Measurements from ENCODE around the gene SNTB2. TPM values are rescaled to one million over a fixed set of nuclear protein-coding genes. Genes with fewer than 3 reads are reported as not detected.

The SNTB2 gene
- total and polyA plus RNA-seq, 9 of the 15 experiments (the other 6 are each of a cell fraction or from before 2014, with no cell fraction given): 1.2 to 13.7 (median 5.7) TPM

GRCh38 chr16:69320740-69321073 lies 133.7 kb downstream of the SNTB2 start:
- peaks cover 93% of the 10 kb centered on the region for H3K36me3 ChIP-seq (ENCODE audit: control insufficient read depth, insufficient read depth, low read length)
- ChIA-PET POLR2A (no interaction called here), CTCF (ENCODE audit: low intra/inter-chr PET ratio) (no interaction called here)
- ATAC-seq: no peak
- no peak overlapping the region for H3K27ac ChIP-seq (ENCODE audit: extremely low read depth, low read depth, low read length)
- no peak overlapping the region for H3K4me3 ChIP-seq
- no peaks in the 10 kb centered on the region for H3K27me3 ChIP-seq (ENCODE audit: control insufficient read depth in 2 of 2, insufficient read depth in 2 of 2, low read length in 2 of 2)
- no peak overlapping the region; a peak in 1 of 4 replicates for H3K9ac ChIP-seq (ENCODE audit: insufficient read depth in 1 of 2, low read depth in 2 of 2, low read length in 2 of 2)
- in situ Hi-C loops (cut with MboI) (no loop called here), intact Hi-C loops (cut with micrococcal nuclease) (no loop called here)
- H3K9me1 ChIP-seq (ENCODE audit: control insufficient read depth, insufficient read depth, low read length): no peaks in the 10 kb centered on the region
- no peak overlapping the region for H3K4me2 ChIP-seq (ENCODE audit: insufficient read depth, low read length)
- no peak for DNase-seq (ENCODE audit: extremely low read depth in 1 of 4, low spot score in 3 of 4)
- peaks cover 2 to 34% of the 10 kb centered on the region in 2 experiments; a peak in 4 of 5 replicates for H3K4me1 ChIP-seq (replicated peaks in 1 of 2; ENCODE audit: control insufficient read depth in 2 of 2, insufficient read depth in 2 of 2, low read length in 2 of 2)
- WGBS (ENCODE audit: insufficient coverage, low coverage, missing lambda C conversion rate): 93% methylated on average over 13 of the region's 13 CpGs
- BruUV-seq (replicated peaks): no TSS peak
- H3K9me3 ChIP-seq (replicated peaks; ENCODE audit: control insufficient read depth, insufficient read depth, low read depth, low read length): no peaks in the 10 kb centered on the region
- no peak for FAIRE-seq
- peaks cover 17% of the 10 kb centered on the region; the same call in 1 of the 2 replicates for H4K20me1 ChIP-seq (replicated peaks; ENCODE audit: control insufficient read depth, insufficient read depth, low read length)
- H2AFZ ChIP-seq (ENCODE audit: low read depth, low read length): no peak overlapping the region
- TF ChIP-seq RBM22 (IDR thresholded peaks at IDR 0.05; ENCODE audit: low read depth, low read length, poor library complexity, severe bottlenecking): peak; percentile 32
- no peak for TF ChIP-seq GATA2 (CRISPR knock-in tag; IDR thresholded peaks at IDR 0.05)
- H3K79me2 ChIP-seq (ENCODE audit: control insufficient read depth, insufficient read depth, low read length): peaks cover 42% of the 10 kb centered on the region

GRCh38 chr16:69321080-69321479 lies 134.1 kb downstream of the SNTB2 start:
- Histone ChIP-seq H4K20me1 (replicated peaks; ENCODE audit: control insufficient read depth, insufficient read depth, low read length) (peaks cover 21% of the 10 kb centered on the region; the same call in 1 of the 2 replicates), H3K36me3 (ENCODE audit: control insufficient read depth, insufficient read depth, low read length) (peaks cover 93% of the 10 kb centered on the region), H3K9me3 (replicated peaks; ENCODE audit: control insufficient read depth, insufficient read depth, low read depth, low read length) (no peaks in the 10 kb centered on the region), H3K9ac (ENCODE audit: insufficient read depth in 1 of 2, low read depth in 2 of 2, low read length in 2 of 2) (no peak overlapping the region; a peak in 1 of 4 replicates), H3K79me2 (ENCODE audit: control insufficient read depth, insufficient read depth, low read length) (peaks cover 46% of the 10 kb centered on the region), H3K4me2 (ENCODE audit: insufficient read depth, low read length) (no peak overlapping the region), H3K27ac (ENCODE audit: extremely low read depth, low read depth, low read length) (no peak overlapping the region), H3K27me3 (ENCODE audit: control insufficient read depth in 2 of 2, insufficient read depth in 2 of 2, low read length in 2 of 2) (no peaks in the 10 kb centered on the region), H3K4me1 (replicated peaks in 1 of 2; ENCODE audit: control insufficient read depth in 2 of 2, insufficient read depth in 2 of 2, low read length in 2 of 2) (peaks cover 3 to 35% of the 10 kb centered on the region in 2 experiments; a peak in 4 of 5 replicates), H3K4me3 (no peak overlapping the region), H3K9me1 (ENCODE audit: control insufficient read depth, insufficient read depth, low read length) (no peaks in the 10 kb centered on the region), H2AFZ (ENCODE audit: low read depth, low read length) (no peak overlapping the region)
- in situ Hi-C loops (cut with MboI): no loop called here
- no peak for ATAC-seq
- TF ChIP-seq POLR2G (IDR thresholded peaks at IDR 0.05; ENCODE audit: low read depth, low read length) (peak; percentile 36; the same call in 1 of the 2 replicates), EGR1 (conservative IDR thresholded peaks at IDR 0.05) (no peak), MTA3 (IDR thresholded peaks at IDR 0.05; ENCODE audit: borderline replicate concordance) (no peak)
- WGBS (ENCODE audit: insufficient coverage, low coverage, missing lambda C conversion rate): 96% methylated on average over 20 of the region's 22 CpGs
- ChIA-PET CTCF (ENCODE audit: low intra/inter-chr PET ratio) (no interaction called here), POLR2A (no interaction called here)
- BruUV-seq (replicated peaks): no TSS peak
- DNase-seq (ENCODE audit: extremely low read depth in 1 of 4, low spot score in 3 of 4): no peak
- intact Hi-C loops (cut with micrococcal nuclease): no loop called here
- FAIRE-seq: no peak

All from K562 (cell line).